Measurements from ENCODE around the gene PNPO. TPM values are rescaled to one million over a fixed set of nuclear protein-coding genes. Genes with fewer than 3 reads are reported as not detected.
"Not testable (repeated sequence)": the region's sequence is repeated elsewhere in the genome, so short reads cannot be mapped to it uniquely, and the experiment has no call there.

The PNPO gene
- polyA plus RNA-seq, 1 experiment, result 19.6 TPM

- Histone ChIP-seq H3K4me3 (ENCODE audit: low read depth, low read length) (no peak overlapping the region), H3K27me3 (ENCODE audit: control insufficient read depth, insufficient read depth, low read length) (no peaks in the 10 kb centered on the region), H3K36me3 (ENCODE audit: control insufficient read depth, insufficient read depth, low read length) (peaks cover 6% of the 10 kb centered on the region)
- CTCF ChIA-PET, result interaction anchor here (0.9 to 30.9 kb wide), 7 partner anchors 9 to 146 kb away, joined by 3 to 575 read pairs (median 7); partner anchors contain the start of genes CDK5RAP3 and SCRN2
- no peak for DNase-seq (ENCODE audit: low read depth)
- POLR2A ChIA-PET, result no interaction called here
- TF ChIP-seq, protein P1, sequence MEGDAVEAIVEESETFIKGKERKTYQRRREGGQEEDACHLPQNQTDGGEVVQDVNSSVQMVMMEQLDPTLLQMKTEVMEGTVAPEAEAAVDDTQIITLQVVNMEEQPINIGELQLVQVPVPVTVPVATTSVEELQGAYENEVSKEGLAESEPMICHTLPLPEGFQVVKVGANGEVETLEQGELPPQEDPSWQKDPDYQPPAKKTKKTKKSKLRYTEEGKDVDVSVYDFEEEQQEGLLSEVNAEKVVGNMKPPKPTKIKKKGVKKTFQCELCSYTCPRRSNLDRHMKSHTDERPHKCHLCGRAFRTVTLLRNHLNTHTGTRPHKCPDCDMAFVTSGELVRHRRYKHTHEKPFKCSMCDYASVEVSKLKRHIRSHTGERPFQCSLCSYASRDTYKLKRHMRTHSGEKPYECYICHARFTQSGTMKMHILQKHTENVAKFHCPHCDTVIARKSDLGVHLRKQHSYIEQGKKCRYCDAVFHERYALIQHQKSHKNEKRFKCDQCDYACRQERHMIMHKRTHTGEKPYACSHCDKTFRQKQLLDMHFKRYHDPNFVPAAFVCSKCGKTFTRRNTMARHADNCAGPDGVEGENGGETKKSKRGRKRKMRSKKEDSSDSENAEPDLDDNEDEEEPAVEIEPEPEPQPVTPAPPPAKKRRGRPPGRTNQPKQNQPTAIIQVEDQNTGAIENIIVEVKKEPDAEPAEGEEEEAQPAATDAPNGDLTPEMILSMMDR (IDR thresholded peaks at IDR 0.05; ENCODE audit: insufficient read depth, low read depth, low read length), result 0 out of 2 replicates have a peak, but pooled peaks have one; percentile 15
Observed at GRCh38 chr17:47987240-47987835, 46.0 kb downstream of the PNPO start.

DNA sequence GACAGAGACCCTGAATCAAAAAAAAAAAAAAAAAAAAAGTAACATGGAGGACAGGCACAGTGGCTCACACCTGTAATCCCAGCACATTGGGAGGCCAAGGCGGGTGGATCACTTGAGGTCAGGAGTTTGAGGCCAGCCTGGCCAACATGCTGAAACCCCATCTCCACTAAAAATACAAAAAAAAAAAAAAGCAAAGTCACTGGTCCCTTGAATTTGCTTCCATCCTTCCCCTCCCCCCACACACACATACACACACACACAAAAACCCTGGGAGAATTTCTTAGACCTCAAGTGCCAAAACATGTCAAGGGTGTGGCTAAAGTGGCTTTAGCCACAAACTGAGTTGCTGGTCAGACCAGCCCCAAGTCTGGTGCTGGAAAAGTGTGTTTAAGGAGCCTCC is 47.1 kb downstream of the PNPO start:
- CTCF ChIA-PET, result interaction anchor here (1.4 to 30.9 kb wide), 3 partner anchors 10 to 27 kb away, joined by 5 to 575 read pairs (median 7); partner anchors contain the start of gene CDK5RAP3
- DNase-seq (ENCODE audit: low read depth); H3K27me3 ChIP-seq (ENCODE audit: control insufficient read depth, insufficient read depth, low read length); POLR2A ChIA-PET; H3K36me3 ChIP-seq (ENCODE audit: control insufficient read depth, insufficient read depth, low read length); H3K4me3 ChIP-seq (ENCODE audit: low read depth, low read length): not testable (repeated sequence)

- no peak for DNase-seq (ENCODE audit: low read depth)
- ChIA-PET CTCF (interaction anchor here (0.9 to 30.9 kb wide), 4 partner anchors 10 to 27 kb away, joined by 4 to 575 read pairs (median 6); partner anchors contain the start of gene CDK5RAP3), POLR2A (no interaction called here)
- Histone ChIP-seq H3K36me3 (ENCODE audit: control insufficient read depth, insufficient read depth, low read length) (no peaks in the 10 kb centered on the region), H3K27me3 (ENCODE audit: control insufficient read depth, insufficient read depth, low read length) (no peaks in the 10 kb centered on the region), H3K4me3 (ENCODE audit: low read depth, low read length) (no peak overlapping the region)
- TF ChIP-seq, protein P1 (IDR thresholded peaks at IDR 0.05; ENCODE audit: insufficient read depth, low read depth, low read length), result no peak
Observed at GRCh38 chr17:47989159-47989558, 47.8 kb downstream of the PNPO start.

- TF ChIP-seq, protein P1 (IDR thresholded peaks at IDR 0.05; ENCODE audit: insufficient read depth, low read depth, low read length), result no peak
- Histone ChIP-seq H3K27me3 (ENCODE audit: control insufficient read depth, insufficient read depth, low read length) (no peaks in the 10 kb centered on the region), H3K36me3 (ENCODE audit: control insufficient read depth, insufficient read depth, low read length) (no peaks in the 10 kb centered on the region), H3K4me3 (ENCODE audit: low read depth, low read length) (no peak overlapping the region)
- CTCF ChIA-PET, result interaction anchor here (0.9 to 30.9 kb wide), 6 partner anchors 10 to 65 kb away, joined by 3 to 575 read pairs (median 4); partner anchors contain the start of gene CDK5RAP3
- no peak for DNase-seq (ENCODE audit: low read depth)
- POLR2A ChIA-PET, result no interaction called here
Observed at GRCh38 chr17:47989700-47990099, 48.3 kb downstream of the PNPO start.

DNA sequence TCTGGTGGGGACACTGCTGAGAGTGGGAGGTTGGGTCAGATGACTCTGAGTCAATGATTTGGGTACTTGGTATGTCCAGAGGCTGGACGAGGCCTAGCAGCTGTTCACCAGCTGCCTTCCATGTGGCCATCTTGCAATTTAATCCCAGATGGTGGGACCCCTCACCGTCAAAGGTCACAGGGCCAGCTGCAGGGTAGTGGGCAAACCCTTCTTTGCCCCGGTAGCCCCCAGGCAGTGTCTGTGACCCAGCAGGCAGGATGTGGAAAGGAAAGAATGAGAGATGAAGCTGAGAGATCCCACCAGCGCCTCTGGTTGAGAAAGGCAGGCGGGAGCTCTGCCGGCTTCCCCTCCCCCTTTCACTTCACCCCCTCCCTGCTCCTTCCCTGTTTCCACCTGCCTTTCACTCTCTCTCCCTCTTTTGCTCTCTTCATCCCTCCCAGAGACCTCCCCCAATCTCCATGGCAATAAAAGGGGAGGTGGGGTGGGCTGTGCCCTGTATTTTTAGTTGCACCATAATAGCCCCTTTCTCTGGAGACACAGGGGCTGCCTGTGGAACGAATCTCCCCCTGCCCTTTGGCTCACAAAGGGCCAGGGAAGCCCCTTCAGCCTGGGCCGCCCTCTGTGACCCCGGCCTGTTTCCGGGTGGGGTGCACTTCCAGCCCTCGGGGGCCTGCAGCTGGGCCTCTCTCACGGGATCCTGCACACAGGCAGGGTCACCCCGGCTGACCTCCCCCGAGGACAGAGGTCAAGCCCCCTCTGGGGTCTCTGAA is 49.8 kb downstream of the PNPO start:
- CTCF ChIA-PET, result interaction anchor here (0.6 to 30.9 kb wide), 6 partner anchors 9 to 96 kb away, joined by 3 to 575 read pairs (median 4); partner anchors contain the start of gene CDK5RAP3
- POLR2A ChIA-PET, result no interaction called here

More for the DNA sequence above, 49.8 kb downstream of the PNPO start:
- Histone ChIP-seq H3K36me3 (ENCODE audit: control insufficient read depth, insufficient read depth, low read length) (no peaks in the 10 kb centered on the region), H3K27me3 (ENCODE audit: control insufficient read depth, insufficient read depth, low read length) (0 out of 2 replicates have a peak, but pooled peaks cover 1% of the 10 kb centered on the region), H3K4me3 (ENCODE audit: low read depth, low read length) (no peak overlapping the region)
- TF ChIP-seq, protein P1 (IDR thresholded peaks at IDR 0.05; ENCODE audit: insufficient read depth, low read depth, low read length), result no peak
- DNase-seq (ENCODE audit: low read depth), result no peak
